H1 (cell line): ENCODE results near the gene ST3GAL3. TPM values are rescaled to one million over a fixed set of nuclear protein-coding genes. Genes with fewer than 3 reads are reported as not detected.

Experiments
- CTCF ChIA-PET: fragments of 300-600 bp; sonication (Branson Sonifier 250); formaldehyde crosslinking; loops from one replicate; lab custom pipeline; 2021; ENCODE audit not compliant: partially characterized antibody; lab: Charles Lee
- POLR2A ChIA-PET: fragments of 300-600 bp; sonication (Branson Sonifier 250); formaldehyde crosslinking; loops from one replicate; lab custom pipeline; 2021; ENCODE audit warnings: inconsistent platforms; ENCODE audit not compliant: partially characterized antibody; lab: Charles Lee
- DNase-seq, 2 experiments: peaks; one replicate each; pipeline versions ENCODE4 v3.0.0 to v3.0.0-alpha.2; 2010 to 2022; ENCODE audit warnings: low spot score in 2 of 2, low read depth in 1 of 2, mixed read lengths in 1 of 2
- FAIRE-seq: peaks from 2 replicates; lab custom pipeline; 2011; peaks lifted over from hg19 to GRCh38; lab: Jason Lieb, UNC
- H2AFZ ChIP-seq: 2 replicates; pipeline ENCODE4 v1.8.1; 2012; ENCODE audit warnings: low read length, inconsistent platforms
- H2AK5ac ChIP-seq: 2 replicates; pipeline ENCODE4 v1.6.1; 2013; ENCODE audit warnings: low read depth, low read length
- H2BK120ac ChIP-seq: replicated peaks from 2 replicates; pipeline ENCODE3; 2013; ENCODE audit warnings: low read depth, low read length, inconsistent platforms
- H2BK12ac ChIP-seq: 2 replicates; pipeline ENCODE4 v1.6.1; 2013; ENCODE audit warnings: low read depth, low read length
- H2BK15ac ChIP-seq: 2 replicates; pipeline ENCODE4 v1.6.1; 2013; ENCODE audit warnings: low read length
- H2BK20ac ChIP-seq: 2 replicates; pipeline ENCODE4 v1.6.1; 2013; ENCODE audit warnings: low read length
- H2BK5ac ChIP-seq: 2 replicates; pipeline ENCODE4 v1.6.1; 2013; ENCODE audit warnings: low read depth, low read length
- H3K14ac ChIP-seq: 2 replicates; pipeline ENCODE4 v1.6.1; 2013; ENCODE audit warnings: inconsistent platforms; ENCODE audit not compliant: insufficient read length
- H3K18ac ChIP-seq: 2 replicates; pipeline ENCODE4 v1.6.1; 2013; ENCODE audit warnings: low read length; ENCODE audit errors: extremely low read depth
- H3K23ac ChIP-seq: 2 replicates; pipeline ENCODE4 v1.6.1; 2013; ENCODE audit warnings: inconsistent platforms; ENCODE audit not compliant: insufficient read length
- H3K23me2 ChIP-seq: 2 replicates; pipeline ENCODE4 v1.6.1; 2013; ENCODE audit warnings: low read depth, low read length
- H3K27ac ChIP-seq: 2 replicates; pipeline ENCODE4 v1.6.1; 2011; ENCODE audit warnings: low read depth, low read length, inconsistent platforms
- H3K27me3 ChIP-seq, 4 experiments: replicated peaks in 1 of 4; 1 replicate in 1 of 4; 2 replicates in 3 of 4; pipeline versions ENCODE4 v1.6.1 to v1.8.1; 2011 to 2013; ENCODE audit warnings: low read length in 3 of 4, mild to moderate bottlenecking in 3 of 4, inconsistent platforms in 2 of 4, mixed read lengths in 2 of 4, moderate library complexity in 1 of 4; ENCODE audit not compliant: control insufficient read depth in 3 of 4, insufficient read depth in 3 of 4; ENCODE audit errors: extremely low read depth in 1 of 4
- H3K36me3 ChIP-seq, 4 experiments: 2 replicates each; pipeline versions ENCODE4 v1.6.1 to v1.8.1; 2011 to 2013; ENCODE audit warnings: mild to moderate bottlenecking in 4 of 4, low read length in 3 of 4, moderate library complexity in 2 of 4, control low read depth in 1 of 4, inconsistent platforms in 1 of 4; ENCODE audit not compliant: insufficient read depth in 4 of 4, control insufficient read depth in 2 of 4
- H3K4ac ChIP-seq: replicated peaks from 2 replicates; pipeline ENCODE3; 2013; ENCODE audit warnings: low read length, low read depth, mixed read lengths, inconsistent platforms; ENCODE audit not compliant: insufficient read length
- H3K4me1 ChIP-seq, 4 experiments: replicated peaks in 1 of 4; 1 replicate in 1 of 4; 2 replicates in 3 of 4; pipeline versions ENCODE4 v1.6.1 to v1.8.1; 2011 to 2013; ENCODE audit warnings: low read length in 3 of 4, inconsistent platforms in 2 of 4, mixed read lengths in 1 of 4; ENCODE audit not compliant: insufficient read depth in 4 of 4, control insufficient read depth in 3 of 4
- H3K4me2 ChIP-seq, 2 experiments: 2 replicates each; pipeline versions ENCODE4 v1.6.1 to v1.8.1; 2011 to 2013; ENCODE audit warnings: low read depth in 2 of 2, low read length in 2 of 2, control low read depth in 1 of 2, inconsistent platforms in 1 of 2, mild to moderate bottlenecking in 1 of 2; ENCODE audit not compliant: insufficient read depth in 1 of 2
- H3K4me3 ChIP-seq, 4 experiments: fragments of 200-600, 300-600 bp in 1 of 4; sonication (generic), shearing (Covaris generic), sonication (Bioruptor Twin) in 1 of 4; 2 replicates each; pipeline versions ENCODE4 v1.5.1 to v1.8.1; 2011 to 2016; ENCODE audit warnings: low read length in 4 of 4, low read depth in 3 of 4, control low read depth in 2 of 4, inconsistent platforms in 2 of 4, mild to moderate bottlenecking in 2 of 4, mixed read lengths in 1 of 4, moderate library complexity in 1 of 4; ENCODE audit not compliant: insufficient read depth in 2 of 4; ENCODE audit errors: extremely low read depth in 1 of 4
- H3K56ac ChIP-seq: replicated peaks from 2 replicates; pipeline ENCODE3; 2013; ENCODE audit warnings: low read depth, mild to moderate bottlenecking, mixed read lengths, low read length, inconsistent platforms; ENCODE audit not compliant: insufficient read length
- H3K79me1 ChIP-seq: 2 replicates; pipeline ENCODE4 v1.6.1; 2013; ENCODE audit warnings: low read depth, low read length, control low read depth
- H3K79me2 ChIP-seq, 2 experiments: 2 replicates each; pipeline versions ENCODE4 v1.6.1 to v1.8.1; 2012 to 2013; ENCODE audit warnings: low read length in 2 of 2, mild to moderate bottlenecking in 2 of 2, inconsistent platforms in 1 of 2; ENCODE audit not compliant: insufficient read depth in 2 of 2, control insufficient read depth in 1 of 2
- H3K9ac ChIP-seq, 4 experiments: replicated peaks in 1 of 4; 1 replicate in 1 of 4; 2 replicates in 3 of 4; pipeline versions ENCODE4 v1.6.1 to v1.8.1; 2011 to 2013; ENCODE audit warnings: low read depth in 3 of 4, low read length in 3 of 4, control low read depth in 2 of 4, mild to moderate bottlenecking in 2 of 4, moderate library complexity in 2 of 4, inconsistent platforms in 1 of 4; ENCODE audit errors: extremely low read depth in 1 of 4
- H3K9me3 ChIP-seq, 2 experiments: 2 replicates each; pipeline versions ENCODE4 v1.6.1 to v1.8.1; 2012 to 2013; ENCODE audit warnings: mild to moderate bottlenecking in 2 of 2, moderate library complexity in 2 of 2, control low read depth in 1 of 2, inconsistent platforms in 1 of 2, low read depth in 1 of 2, low read length in 1 of 2, mixed read lengths in 1 of 2; ENCODE audit not compliant: insufficient read depth in 2 of 2
- H4K20me1 ChIP-seq, 2 experiments: replicated peaks in 1 of 2; 2 replicates each; pipeline versions ENCODE3 to v1.8.1; 2011 to 2013; ENCODE audit warnings: inconsistent platforms in 2 of 2, low read length in 2 of 2, mild to moderate bottlenecking in 1 of 2; ENCODE audit not compliant: insufficient read depth in 2 of 2, control insufficient read depth in 1 of 2
- H4K5ac ChIP-seq: 2 replicates; pipeline ENCODE4 v1.6.1; 2013; ENCODE audit warnings: low read length, low read depth, mixed read lengths, inconsistent platforms; ENCODE audit not compliant: insufficient read length
- H4K8ac ChIP-seq: 2 replicates; pipeline ENCODE4 v1.8.0; 2013; ENCODE audit warnings: mild to moderate bottlenecking, moderate library complexity, low read length, inconsistent platforms; ENCODE audit not compliant: insufficient read depth; ENCODE audit errors: extremely low read depth
- H4K91ac ChIP-seq: replicated peaks from 2 replicates; pipeline ENCODE3; 2013; ENCODE audit warnings: low read length, mixed read lengths, inconsistent platforms; ENCODE audit not compliant: insufficient read length
- E2F6 ChIP-seq: IDR thresholded peaks from 2 replicates; pipeline ENCODE4 v1.6.1; 2012; ENCODE audit warnings: inconsistent platforms
- SIX5 ChIP-seq: IDR thresholded peaks from 2 replicates; pipeline ENCODE4 v1.6.1; 2011; ENCODE audit warnings: mild to moderate bottlenecking, low read depth, low read length
- SP2 ChIP-seq: IDR thresholded peaks from 2 replicates; pipeline ENCODE4 v1.6.1; 2012; ENCODE audit warnings: mild to moderate bottlenecking, low read length, inconsistent platforms
- WGBS, 2 experiments: shearing (Covaris generic) in 1 of 2; methylation state at CpG; one replicate each; pipeline versions ENCODE4 v1.1.6 to v1.1.7; 2013 to 2015; ENCODE audit warnings: low lambda C conversion rate in 2 of 2, mixed read lengths in 2 of 2, inconsistent platforms in 1 of 2, low coverage in 1 of 2, missing lambda C conversion rate in 1 of 2; ENCODE audit not compliant: insufficient replicate concordance in 2 of 2, insufficient coverage in 1 of 2, insufficient read length in 1 of 2; ENCODE audit errors: extremely low coverage in 1 of 2, missing lambda C conversion rate in 1 of 2; 5-methylcytosine and 5-hydroxymethylcytosine counted together
- polyA plus RNA-seq, 7 experiments: library from polyadenylated mRNA; depleted of rRNA in 3 of 7; stranded (reverse) in 5 of 7; unstranded in 2 of 7; fragments of >200 nt in 5 of 7; fragments of 200-250 nt in 2 of 7; gene quantifications; 1 replicate in 5 of 7; 2 replicates in 1 of 7; 4 replicates in 1 of 7; pipeline versions ENCODE4 v1.2.1 to v1.2.3, GENCODE V29; 2011 to 2013; ENCODE audit warnings: missing spikeins in 2 of 7, mixed read lengths in 2 of 7
- total RNA-seq: library from RNA; stranded (reverse); fragmentation: NEBNext Ultra II Directional; extraction: Animal tissue kit (Norgen Biotek cat#: 25700); gene quantifications from 2 replicates; pipeline ENCODE4 v1.2.1, GENCODE V29; 2021

The ST3GAL3 gene
- total and polyA plus RNA-seq, 2 of the 8 experiments (the other 6 are each of a cell fraction or from before 2014, with no cell fraction given), result 6.8 to 7.0 TPM

DNA sequence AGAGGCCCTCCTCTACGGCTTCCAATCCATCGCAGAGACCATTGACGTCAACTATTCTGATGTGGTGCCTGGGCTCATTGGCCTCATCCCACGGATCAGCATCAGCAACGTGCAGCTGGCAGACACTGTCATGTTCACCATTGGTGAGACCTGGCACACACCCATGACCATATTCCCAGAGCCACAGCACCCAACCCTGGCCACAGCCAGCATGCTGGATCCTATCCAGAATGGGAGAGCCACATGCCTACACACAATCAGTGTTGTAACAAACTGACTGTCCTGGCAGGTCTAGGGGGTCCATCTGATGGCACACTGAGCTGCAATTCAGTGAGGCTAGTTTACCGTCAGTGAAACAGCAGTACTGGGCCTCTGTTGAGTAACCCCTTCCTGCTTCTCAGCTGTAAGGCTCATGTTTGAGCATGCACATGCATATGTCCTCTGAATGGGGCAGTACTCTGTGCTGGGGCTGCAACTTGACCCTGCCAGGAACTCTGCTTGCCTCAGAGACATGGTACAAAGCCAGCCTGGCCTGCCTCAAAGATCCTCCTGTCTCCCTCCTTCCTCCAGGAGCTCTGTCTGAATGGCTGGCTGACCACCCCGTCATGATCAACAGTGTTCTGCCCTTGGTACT lies 250.2 kb downstream of the ST3GAL3 start:
- H3K4me1 ChIP-seq, result peaks cover 0 to 5% (median 4%) of the 10 kb centered on the region in 4 experiments; a peak in 3 of 7 replicates
- no peak overlapping the region for H3K56ac ChIP-seq
- H3K9me3 ChIP-seq, result no peaks in the 10 kb centered on the region
- H3K14ac ChIP-seq, result no peak overlapping the region
- no peak overlapping the region for H4K8ac ChIP-seq
- H2AFZ ChIP-seq, result no peak overlapping the region
- peaks cover 0 to 6% of the 10 kb centered on the region in 2 experiments for H4K20me1 ChIP-seq
- no peak overlapping the region for H3K4me2 ChIP-seq
- POLR2A ChIA-PET, result interaction anchor here (0.8 to 1.5 kb wide), 4 partner anchors 9 to 29 kb away, joined by 3 to 5 read pairs (median 3); partner anchors contain the start of gene ATP6V0B
- 0 out of 4 replicates have a peak, but pooled peaks cover 0 to 4% of the 10 kb centered on the region in 2 experiments for H3K79me2 ChIP-seq
- DNase-seq (no peak), FAIRE-seq (no peak)
- H3K36me3 ChIP-seq, result peaks cover 3 to 14% (median 8%) of the 10 kb centered on the region in 4 experiments; a peak in 4 of 8 replicates
- 92% methylated on average over 7 of the region's 7 CpGs; no CpG with 5 or more reads in 1 of the 2 experiments for WGBS, 2 experiments
- CTCF ChIA-PET, result interaction anchor here (0.9 to 3.4 kb wide), 7 partner anchors 11 to 90 kb away, joined by 3 to 20 read pairs (median 3); partner anchors contain the start of genes ARTN and IPO13
- no peak overlapping the region for H3K9ac ChIP-seq
- H3K23me2 ChIP-seq, result no peaks in the 10 kb centered on the region
- no peak overlapping the region for H2BK120ac ChIP-seq
- H4K91ac ChIP-seq, result no peak overlapping the region
- H3K27ac ChIP-seq, result no peak overlapping the region
- no peak overlapping the region for H2AK5ac ChIP-seq
- H3K4ac ChIP-seq, result no peak overlapping the region
- no peak overlapping the region for H2BK5ac ChIP-seq
- no peak overlapping the region for H3K4me3 ChIP-seq
- no peak overlapping the region for H2BK12ac ChIP-seq
- H3K79me1 ChIP-seq, result peaks cover 3% of the 10 kb centered on the region
- TF ChIP-seq SIX5 (no peak), SP2 (no peak), E2F6 (no peak)
- H3K27me3 ChIP-seq, result no peaks in the 10 kb centered on the region
- no peak overlapping the region for H2BK20ac ChIP-seq
- H2BK15ac ChIP-seq, result no peak overlapping the region
- no peak overlapping the region for H4K5ac ChIP-seq
- H3K23ac ChIP-seq, result no peak overlapping the region
- H3K18ac ChIP-seq, result no peak overlapping the region
